Endothelial cell (in vitro differentiated cells): ENCODE results near the gene BLOC1S5. TPM values are rescaled to one million over a fixed set of nuclear protein-coding genes. Genes with fewer than 3 reads are reported as not detected.

ENCODE experiments used
- DNase-seq: peaks from one replicate; pipeline ENCODE4 v3.0.0; 2021; ENCODE audit warnings: low spot score
- H3K27ac Mint-ChIP-seq: one replicate; pipeline ENCODE4 v1.8.0; 2021; ENCODE audit warnings: mixed read lengths, inconsistent platforms; ENCODE audit not compliant: unreplicated experiment
- H3K27me3 Mint-ChIP-seq: one replicate; pipeline ENCODE4 v1.8.0; 2021; ENCODE audit warnings: mild to moderate bottlenecking, moderate library complexity, mixed read lengths, inconsistent platforms; ENCODE audit not compliant: unreplicated experiment
- H3K36me3 Mint-ChIP-seq: one replicate; pipeline ENCODE4 v1.8.0; 2021; ENCODE audit warnings: mild to moderate bottlenecking, low read depth, mixed read lengths, inconsistent platforms; ENCODE audit not compliant: unreplicated experiment
- H3K4me1 Mint-ChIP-seq: one replicate; pipeline ENCODE4 v1.8.0; 2021; ENCODE audit warnings: mild to moderate bottlenecking, mixed read lengths, inconsistent platforms; ENCODE audit not compliant: unreplicated experiment
- H3K4me3 Mint-ChIP-seq: one replicate; pipeline ENCODE4 v1.8.0; 2021; ENCODE audit warnings: mild to moderate bottlenecking, mixed read lengths, inconsistent platforms; ENCODE audit not compliant: unreplicated experiment
- H3K9me3 Mint-ChIP-seq: one replicate; pipeline ENCODE4 v1.8.0; 2021; ENCODE audit warnings: mixed read lengths, inconsistent platforms; ENCODE audit not compliant: unreplicated experiment
- CTCF ChIP-seq: fragments of 200-600 bp; sonication (generic); IDR thresholded peaks from one replicate; pipeline ENCODE4 v1.5.0; 2021; ENCODE audit warnings: antibody characterized with exemption; ENCODE audit not compliant: unreplicated experiment
- total RNA-seq: library from RNA; stranded (reverse); fragmentation: NEBNext Ultra II Directional; extraction: Animal tissue kit (Norgen Biotek cat#: 25700); gene quantifications from one replicate; pipeline ENCODE4 v1.2.1, GENCODE V29; 2021; ENCODE audit not compliant: unreplicated experiment

Gene BLOC1S5
- total RNA-seq, 1 donor from 2014 or later, result 13.2 TPM

GRCh38 chr6:8102122-8102958 is 38.2 kb upstream of the BLOC1S5 start, which contains the start of gene EEF1E1:
EEF1E1 (minus strand) TSS chr6:8102548; CDS start chr6:8102521, 27 bp downstream.
- Mint-ChIP-seq H3K4me3 (peak within 1 kb of the TSS; percentile 98), H3K36me3 (no peaks in the 10 kb centered on the region), H3K27ac (peak within 1 kb of the TSS; percentile 82), H3K27me3 (peaks cover 3% of the 10 kb centered on the region), H3K9me3 (no peaks in the 10 kb centered on the region), H3K4me1 (peaks cover 7% of the 10 kb centered on the region)
- TF ChIP-seq CTCF, result no peak
- peak; percentile 94 for DNase-seq

- Mint-ChIP-seq H3K4me3 (no peak overlapping the region), H3K9me3 (no peaks in the 10 kb centered on the region), H3K27ac (no peak overlapping the region), H3K4me1 (peaks cover 7% of the 10 kb centered on the region), H3K36me3 (peaks cover 3% of the 10 kb centered on the region), H3K27me3 (no peaks in the 10 kb centered on the region)
- no peak for TF ChIP-seq CTCF
- no peak for DNase-seq
Measured at GRCh38 chr6:8100159-8100854, 36.1 kb upstream of the BLOC1S5 start.

GRCh38 chr6:8090650-8091049 is 26.5 kb upstream of the BLOC1S5 start:
- H3K36me3 Mint-ChIP-seq, result peaks cover 42% of the 10 kb centered on the region
- peak overlapping the region; percentile 44 for H3K4me3 Mint-ChIP-seq
- peaks cover 4% of the 10 kb centered on the region for H3K9me3 Mint-ChIP-seq
- no peak for DNase-seq
- no peak for TF ChIP-seq CTCF
- peaks cover 3% of the 10 kb centered on the region for H3K27me3 Mint-ChIP-seq
- no peak overlapping the region for H3K27ac Mint-ChIP-seq
- peaks cover 4% of the 10 kb centered on the region for H3K4me1 Mint-ChIP-seq

GRCh38 chr6:8088886-8089285 is 24.7 kb upstream of the BLOC1S5 start:
- no peak for TF ChIP-seq CTCF
- Mint-ChIP-seq H3K4me1 (peaks cover 4% of the 10 kb centered on the region), H3K36me3 (peaks cover 42% of the 10 kb centered on the region), H3K27ac (no peak overlapping the region), H3K9me3 (peaks cover 4% of the 10 kb centered on the region), H3K27me3 (peaks cover 3% of the 10 kb centered on the region), H3K4me3 (peak overlapping the region; percentile 72)
- DNase-seq, result no peak
